ENCODE data around the gene SOWAHC. TPM values are rescaled to one million over a fixed set of nuclear protein-coding genes. Genes with fewer than 3 reads are reported as not detected.

The SOWAHC gene
- total RNA-seq, 4 donors from 2014 or later: 6.4 to 32.5 (median 9.4) TPM

DNA sequence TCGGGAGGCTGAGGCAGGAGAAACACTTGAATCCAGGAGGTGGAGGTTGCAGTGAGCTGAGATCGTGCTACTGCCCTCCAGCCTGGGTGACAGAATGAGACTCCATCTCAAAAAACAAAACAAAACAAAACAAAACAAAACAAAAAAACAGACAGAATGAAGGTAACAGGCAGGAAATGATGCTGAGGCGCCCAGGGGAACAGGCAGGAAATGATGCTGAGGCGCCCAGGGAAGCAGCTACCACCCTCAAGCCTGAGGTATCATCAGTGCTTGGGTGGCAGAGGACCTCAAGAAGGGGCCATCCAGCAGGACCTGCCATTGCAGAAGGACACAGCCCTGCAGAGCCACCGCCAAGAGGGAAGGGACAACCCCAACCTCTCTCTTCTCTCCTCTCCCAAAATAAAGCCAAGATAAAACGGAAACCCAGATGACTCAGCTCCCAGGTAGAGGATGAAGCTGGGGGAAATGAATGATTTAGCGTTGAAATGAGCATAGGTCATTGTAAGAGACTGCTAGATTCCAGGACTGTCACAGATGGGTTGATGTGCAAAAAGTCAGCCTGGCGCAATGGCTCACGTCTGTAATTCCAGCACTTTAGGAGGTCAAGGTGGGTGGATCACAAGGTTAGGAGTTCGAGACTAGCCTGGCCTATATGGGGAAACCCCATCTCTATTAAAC lies 19.3 kb downstream of the SOWAHC start:
- no peak overlapping the region for H3K4me3 ChIP-seq
- H3K4me1 ChIP-seq: no peaks in the 10 kb centered on the region
- H3K9me3 ChIP-seq: no peaks in the 10 kb centered on the region
- intact Hi-C loops (cut with DNase I; ENCODE audit: low total_unique reads): no loop called here
- H3K27ac ChIP-seq: no peak overlapping the region
- H3K36me3 ChIP-seq: no peaks in the 10 kb centered on the region
- DNase-seq: no peak
- TF ChIP-seq, protein P1, sequence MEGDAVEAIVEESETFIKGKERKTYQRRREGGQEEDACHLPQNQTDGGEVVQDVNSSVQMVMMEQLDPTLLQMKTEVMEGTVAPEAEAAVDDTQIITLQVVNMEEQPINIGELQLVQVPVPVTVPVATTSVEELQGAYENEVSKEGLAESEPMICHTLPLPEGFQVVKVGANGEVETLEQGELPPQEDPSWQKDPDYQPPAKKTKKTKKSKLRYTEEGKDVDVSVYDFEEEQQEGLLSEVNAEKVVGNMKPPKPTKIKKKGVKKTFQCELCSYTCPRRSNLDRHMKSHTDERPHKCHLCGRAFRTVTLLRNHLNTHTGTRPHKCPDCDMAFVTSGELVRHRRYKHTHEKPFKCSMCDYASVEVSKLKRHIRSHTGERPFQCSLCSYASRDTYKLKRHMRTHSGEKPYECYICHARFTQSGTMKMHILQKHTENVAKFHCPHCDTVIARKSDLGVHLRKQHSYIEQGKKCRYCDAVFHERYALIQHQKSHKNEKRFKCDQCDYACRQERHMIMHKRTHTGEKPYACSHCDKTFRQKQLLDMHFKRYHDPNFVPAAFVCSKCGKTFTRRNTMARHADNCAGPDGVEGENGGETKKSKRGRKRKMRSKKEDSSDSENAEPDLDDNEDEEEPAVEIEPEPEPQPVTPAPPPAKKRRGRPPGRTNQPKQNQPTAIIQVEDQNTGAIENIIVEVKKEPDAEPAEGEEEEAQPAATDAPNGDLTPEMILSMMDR (IDR thresholded peaks at IDR 0.05): no peak
- no peak for TF ChIP-seq POLR2A (IDR thresholded peaks at IDR 0.05)
- H3K27me3 ChIP-seq: no peaks in the 10 kb centered on the region

DNA sequence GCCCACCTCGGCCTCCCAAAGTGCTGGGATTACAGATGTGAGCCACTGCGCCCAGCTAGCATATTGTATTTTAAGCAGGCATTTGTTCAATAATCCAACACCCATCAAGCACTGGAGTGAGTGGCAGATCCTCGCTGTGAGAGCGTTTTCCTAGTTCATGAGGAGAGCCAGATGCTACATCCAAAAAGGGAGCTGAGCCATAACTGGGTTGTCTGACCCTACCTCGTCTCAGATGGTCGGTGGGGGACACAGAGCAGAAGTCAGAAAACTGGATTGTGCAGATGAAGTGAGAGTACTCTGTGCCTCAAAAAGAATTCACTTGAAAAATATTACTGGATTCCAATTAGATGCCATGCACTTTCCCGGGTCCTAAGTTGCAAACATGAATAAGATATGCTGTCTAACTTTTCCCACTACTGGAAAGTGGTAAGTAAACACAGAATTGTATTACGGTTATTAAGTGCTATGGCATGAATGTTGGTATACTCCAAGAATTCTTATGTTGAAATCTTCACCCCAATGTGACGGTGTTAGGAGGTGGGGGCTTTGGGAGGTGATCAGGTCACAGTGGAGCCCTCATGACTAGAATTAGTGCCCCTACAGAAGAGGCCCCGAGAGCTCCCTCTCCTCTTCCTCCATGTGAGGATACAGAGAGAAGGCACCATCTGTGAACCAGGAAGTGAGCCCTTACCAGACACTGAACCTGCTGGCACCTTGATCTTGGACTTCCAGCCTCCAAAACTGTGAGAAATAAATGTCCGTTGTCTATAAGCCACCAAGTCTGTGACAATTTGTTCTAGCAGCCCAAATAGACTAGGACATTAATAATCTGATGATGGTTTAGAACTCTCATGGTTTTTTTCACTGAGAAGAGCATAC lies 21.5 kb downstream of the SOWAHC start:
- DNase-seq: no peak
- Histone ChIP-seq H3K4me3 (no peak overlapping the region), H3K9me3 (no peaks in the 10 kb centered on the region), H3K27ac (no peak overlapping the region), H3K36me3 (no peaks in the 10 kb centered on the region), H3K4me1 (no peaks in the 10 kb centered on the region), H3K27me3 (no peaks in the 10 kb centered on the region)
- TF ChIP-seq POLR2A (IDR thresholded peaks at IDR 0.05): no peak
- TF ChIP-seq, protein P1 (IDR thresholded peaks at IDR 0.05): no peak
- intact Hi-C loops (cut with DNase I; ENCODE audit: low total_unique reads): no loop called here

GRCh38 chr2:109636317-109636716 lies 22.2 kb downstream of the SOWAHC start:
- intact Hi-C loops (cut with DNase I; ENCODE audit: low total_unique reads): no loop called here
- H3K27ac ChIP-seq: no peak overlapping the region
- TF ChIP-seq POLR2A (IDR thresholded peaks at IDR 0.05): no peak
- TF ChIP-seq, protein P1 (IDR thresholded peaks at IDR 0.05): no peak
- no peak overlapping the region for H3K4me3 ChIP-seq
- no peaks in the 10 kb centered on the region for H3K4me1 ChIP-seq
- H3K27me3 ChIP-seq: no peaks in the 10 kb centered on the region
- H3K9me3 ChIP-seq: no peaks in the 10 kb centered on the region
- DNase-seq: no peak
- no peaks in the 10 kb centered on the region for H3K36me3 ChIP-seq

- H3K36me3 ChIP-seq: no peaks in the 10 kb centered on the region
- intact Hi-C loops (cut with DNase I; ENCODE audit: low total_unique reads): no loop called here
- H3K27ac ChIP-seq: no peak overlapping the region
- no peaks in the 10 kb centered on the region for H3K27me3 ChIP-seq
- TF ChIP-seq, protein P1 (IDR thresholded peaks at IDR 0.05): no peak
- no peak for TF ChIP-seq POLR2A (IDR thresholded peaks at IDR 0.05)
- H3K4me3 ChIP-seq: no peak overlapping the region
- no peaks in the 10 kb centered on the region for H3K9me3 ChIP-seq
- no peaks in the 10 kb centered on the region for H3K4me1 ChIP-seq
- DNase-seq: no peak
Observed at GRCh38 chr2:109637749-109638570, 23.8 kb downstream of the SOWAHC start.

Measured in uterus (tissue), 4 donors.